HG03460 (cell line): ENCODE results near the gene ANKS1A.
"Not testable (repeated sequence)": the region's sequence is repeated elsewhere in the genome, so short reads cannot be mapped to it uniquely, and the experiment has no call there.

Experiments
- ATAC-seq: cut with Tn5 transposase; IDR thresholded peaks from one replicate; pipeline ENCODE4 v1.9.1; 2021; ENCODE audit not compliant: unreplicated experiment

The ANKS1A gene

GRCh38 chr6:34919651-34920050 lies 30.6 kb downstream of the ANKS1A start:
- ATAC-seq = no peak

GRCh38 chr6:34920097-34920496 lies 31.0 kb downstream of the ANKS1A start:
- no peak for ATAC-seq

GRCh38 chr6:34922177-34922663 lies 33.2 kb downstream of the ANKS1A start:
- no peak for ATAC-seq

- no peak for ATAC-seq
Observed at GRCh38 chr6:34924831-34925625, 36.0 kb downstream of the ANKS1A start.

- ATAC-seq = no peak
Observed at GRCh38 chr6:34926655-34927054, 37.6 kb downstream of the ANKS1A start.

GRCh38 chr6:34928220-34928619 lies 39.2 kb downstream of the ANKS1A start:
- ATAC-seq = no peak

- no peak for ATAC-seq
Observed at GRCh38 chr6:34928695-34929094, 39.6 kb downstream of the ANKS1A start.

- no peak for ATAC-seq
Observed at GRCh38 chr6:34929241-34929978, 40.4 kb downstream of the ANKS1A start.

GRCh38 chr6:34930221-34930620 lies 41.2 kb downstream of the ANKS1A start:
- no peak for ATAC-seq

- not testable (repeated sequence) for ATAC-seq
Observed at GRCh38 chr6:34932202-34932601, 43.1 kb downstream of the ANKS1A start.

- ATAC-seq = no peak
Observed at GRCh38 chr6:34934516-34934915, 45.5 kb downstream of the ANKS1A start.

- ATAC-seq = no peak
Observed at GRCh38 chr6:34938268-34938667, 49.2 kb downstream of the ANKS1A start.

GRCh38 chr6:34940030-34940434 lies 51.0 kb downstream of the ANKS1A start:
- no peak for ATAC-seq

- ATAC-seq = no peak
Observed at GRCh38 chr6:34941421-34941820, 52.4 kb downstream of the ANKS1A start.

GRCh38 chr6:34945317-34945716 lies 56.3 kb downstream of the ANKS1A start:
- ATAC-seq = no peak

- no peak for ATAC-seq
Observed at GRCh38 chr6:34947561-34947960, 58.5 kb downstream of the ANKS1A start.

- no peak for ATAC-seq
Observed at GRCh38 chr6:34949636-34950035, 60.6 kb downstream of the ANKS1A start.

GRCh38 chr6:34950849-34951248 lies 61.8 kb downstream of the ANKS1A start:
- no peak for ATAC-seq

GRCh38 chr6:34951731-34952130 lies 62.7 kb downstream of the ANKS1A start:
- no peak for ATAC-seq

GRCh38 chr6:34953061-34954025 lies 64.3 kb downstream of the ANKS1A start:
- no peak for ATAC-seq

GRCh38 chr6:34955442-34955841 lies 66.4 kb downstream of the ANKS1A start:
- ATAC-seq = no peak
